ENCODE results near the gene ANAPC16.
A peak's percentile ranks its signal among the peaks of the same experiment; 100 is the strongest.
"Not testable (repeated sequence)": the region's sequence is repeated elsewhere in the genome, so short reads cannot be mapped to it uniquely, and the experiment has no call there.

The ANAPC16 gene

GRCh38 chr10:72274213-72274729 is 58.5 kb downstream of the ANAPC16 start:
- peak overlapping the region; percentile 99 for H3K4me3 ChIP-seq (ENCODE audit: low read depth, low read length)
- no peak for DNase-seq (ENCODE audit: low read depth)

GRCh38 chr10:72274730-72275350 is 59.0 kb downstream of the ANAPC16 start:
- DNase-seq (ENCODE audit: low read depth): no peak
- H3K4me3 ChIP-seq (ENCODE audit: low read depth, low read length): peak overlapping the region; percentile 99

DNA sequence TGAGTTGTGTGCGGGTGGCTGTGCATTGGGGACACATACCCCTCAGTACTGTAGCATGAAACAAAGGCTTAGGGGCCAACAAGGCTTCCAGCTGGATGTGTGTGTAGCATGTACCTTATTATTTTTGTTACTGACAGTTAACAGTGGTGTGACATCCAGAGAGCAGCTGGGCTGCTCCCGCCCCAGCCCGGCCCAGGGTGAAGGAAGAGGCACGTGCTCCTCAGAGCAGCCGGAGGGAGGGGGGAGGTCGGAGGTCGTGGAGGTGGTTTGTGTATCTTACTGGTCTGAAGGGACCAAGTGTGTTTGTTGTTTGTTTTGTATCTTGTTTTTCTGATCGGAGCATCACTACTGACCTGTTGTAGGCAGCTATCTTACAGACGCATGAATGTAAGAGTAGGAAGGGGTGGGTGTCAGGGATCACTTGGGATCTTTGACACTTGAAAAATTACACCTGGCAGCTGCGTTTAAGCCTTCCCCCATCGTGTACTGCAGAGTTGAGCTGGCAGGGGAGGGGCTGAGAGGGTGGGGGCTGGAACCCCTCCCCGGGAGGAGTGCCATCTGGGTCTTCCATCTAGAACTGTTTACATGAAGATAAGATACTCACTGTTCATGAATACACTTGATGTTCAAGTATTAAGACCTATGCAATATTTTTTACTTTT is 59.7 kb downstream of the ANAPC16 start:
- no peak for DNase-seq (ENCODE audit: low read depth)
- H3K4me3 ChIP-seq (ENCODE audit: low read depth, low read length): peak overlapping the region; percentile 99

GRCh38 chr10:72276013-72276387 is 60.2 kb downstream of the ANAPC16 start:
- DNase-seq (ENCODE audit: low read depth): no peak
- H3K4me3 ChIP-seq (ENCODE audit: low read depth, low read length): peak overlapping the region; percentile 99

GRCh38 chr10:72276421-72277339 is 60.9 kb downstream of the ANAPC16 start:
- DNase-seq (ENCODE audit: low read depth): peak; percentile 80
- H3K4me3 ChIP-seq (ENCODE audit: low read depth, low read length): peak overlapping the region; percentile 99

DNA sequence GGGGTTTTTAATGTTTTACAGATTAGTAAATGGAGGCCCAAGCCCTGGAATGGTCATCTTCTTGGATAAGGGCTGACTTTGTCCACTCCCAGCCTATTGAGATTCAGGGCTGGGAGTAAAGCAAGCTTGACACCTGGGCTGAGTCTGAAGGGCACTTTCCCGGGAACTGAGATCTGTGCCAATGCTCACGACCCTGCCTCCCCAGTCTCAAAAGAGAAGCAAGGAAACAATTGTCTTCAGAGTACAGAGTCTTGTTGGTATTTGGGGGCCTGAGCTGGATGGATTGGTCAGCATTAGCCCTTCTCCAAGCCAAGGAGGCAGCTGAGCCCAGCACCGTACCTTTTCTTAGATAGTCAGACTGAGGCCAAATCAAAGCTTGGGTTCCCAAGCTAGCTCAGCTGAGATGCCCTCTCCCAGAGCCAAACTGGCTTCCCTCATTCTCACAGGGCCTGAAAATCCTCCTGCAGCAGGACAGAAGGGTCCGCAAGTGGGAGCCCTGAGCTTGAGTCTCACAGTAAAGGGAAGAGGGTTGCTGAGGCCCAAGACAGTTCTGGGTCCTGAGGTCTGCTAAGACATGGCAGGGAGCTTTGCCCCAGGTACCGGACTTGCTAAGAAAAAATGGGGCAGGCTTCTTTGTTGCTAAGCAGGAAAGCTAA is 61.7 kb downstream of the ANAPC16 start:
- no peak overlapping the region for H3K4me3 ChIP-seq (ENCODE audit: low read depth, low read length)
- peak; percentile 56 for DNase-seq (ENCODE audit: low read depth)

- no peak overlapping the region for H3K4me3 ChIP-seq (ENCODE audit: low read depth, low read length)
- DNase-seq (ENCODE audit: low read depth): no peak
These were observed 62.3 kb downstream of the ANAPC16 start for GRCh38 chr10:72277996-72278667.

DNA sequence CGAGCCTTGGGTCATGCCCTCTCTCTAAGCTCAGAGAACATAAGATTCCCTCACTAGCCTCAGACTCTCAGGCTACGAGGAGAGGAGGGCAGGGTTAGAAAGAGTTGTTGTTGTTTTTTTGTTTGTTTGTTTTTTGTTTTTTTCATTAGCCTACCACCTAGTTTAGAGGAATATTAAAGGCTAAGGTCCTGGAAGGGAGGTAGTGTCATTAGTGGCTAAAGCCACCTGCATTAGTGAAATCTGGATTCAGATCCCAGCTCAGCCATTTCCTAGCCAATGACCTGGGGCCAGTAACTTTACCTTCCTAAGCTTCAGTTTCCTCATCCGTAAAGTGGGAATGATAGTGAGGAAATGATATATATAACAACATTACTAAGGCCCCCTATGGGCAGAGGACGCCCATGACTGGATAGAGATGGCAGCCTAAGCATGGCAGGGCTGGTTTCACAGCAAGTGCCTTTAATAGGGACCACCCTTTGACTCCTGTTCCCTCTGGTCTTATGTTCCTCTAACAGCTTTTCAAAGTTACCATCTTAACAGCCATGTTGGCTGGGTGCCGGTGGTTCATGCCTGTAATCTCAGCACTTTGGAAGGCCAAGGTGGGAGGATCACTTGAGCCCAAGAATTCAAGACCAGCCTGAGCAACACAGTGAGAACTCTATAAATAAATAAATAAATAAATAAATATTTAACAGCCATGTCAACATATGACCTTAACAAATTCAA is 63.0 kb downstream of the ANAPC16 start:
- no peak for DNase-seq (ENCODE audit: low read depth)
- H3K4me3 ChIP-seq (ENCODE audit: low read depth, low read length): no peak overlapping the region

DNA sequence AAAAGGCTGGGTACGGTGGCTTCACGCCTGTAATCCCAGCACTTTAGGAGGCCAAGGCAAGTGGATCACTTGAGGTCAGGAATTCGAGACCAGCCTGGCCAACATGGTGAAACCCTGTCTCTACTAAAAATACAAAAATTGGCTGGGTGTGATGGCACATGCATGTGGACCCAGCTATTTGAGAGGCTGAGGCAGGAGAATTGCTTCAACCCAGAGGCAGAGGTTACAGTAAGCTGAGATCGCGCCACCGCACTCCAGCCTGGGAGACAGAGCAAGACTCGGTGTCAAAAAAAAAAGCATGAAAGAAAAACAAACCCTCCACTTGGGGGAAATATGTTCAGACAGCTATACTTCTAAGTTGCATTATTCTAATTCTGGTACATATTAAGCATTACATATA is 63.8 kb downstream of the ANAPC16 start:
- DNase-seq (ENCODE audit: low read depth); H3K4me3 ChIP-seq (ENCODE audit: low read depth, low read length): not testable (repeated sequence)

DNA sequence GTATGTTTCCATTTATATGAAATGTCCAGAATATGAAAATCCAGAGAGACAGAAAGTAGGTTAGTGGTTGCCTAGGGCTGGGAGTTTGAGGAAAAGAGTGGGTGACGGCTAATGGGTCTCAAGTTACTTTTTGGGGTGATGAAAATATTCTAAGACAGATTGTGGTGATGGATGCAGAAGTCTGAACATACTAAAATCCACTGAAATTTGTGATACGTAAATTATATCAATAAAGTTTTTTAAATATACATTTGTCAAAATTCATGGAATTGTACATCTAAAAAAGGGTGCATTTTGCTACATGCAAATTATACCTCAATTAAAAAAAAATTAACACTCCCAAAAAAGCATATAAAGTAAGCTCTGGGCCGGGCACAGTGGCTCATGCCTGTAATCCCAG is 67.3 kb downstream of the ANAPC16 start:
- DNase-seq (ENCODE audit: low read depth): no peak
- H3K4me3 ChIP-seq (ENCODE audit: low read depth, low read length): no peak overlapping the region

Data from skeletal muscle cell (primary cell).